ENCODE measurements around the gene ACOT12.

ACOT12 gene

DNA sequence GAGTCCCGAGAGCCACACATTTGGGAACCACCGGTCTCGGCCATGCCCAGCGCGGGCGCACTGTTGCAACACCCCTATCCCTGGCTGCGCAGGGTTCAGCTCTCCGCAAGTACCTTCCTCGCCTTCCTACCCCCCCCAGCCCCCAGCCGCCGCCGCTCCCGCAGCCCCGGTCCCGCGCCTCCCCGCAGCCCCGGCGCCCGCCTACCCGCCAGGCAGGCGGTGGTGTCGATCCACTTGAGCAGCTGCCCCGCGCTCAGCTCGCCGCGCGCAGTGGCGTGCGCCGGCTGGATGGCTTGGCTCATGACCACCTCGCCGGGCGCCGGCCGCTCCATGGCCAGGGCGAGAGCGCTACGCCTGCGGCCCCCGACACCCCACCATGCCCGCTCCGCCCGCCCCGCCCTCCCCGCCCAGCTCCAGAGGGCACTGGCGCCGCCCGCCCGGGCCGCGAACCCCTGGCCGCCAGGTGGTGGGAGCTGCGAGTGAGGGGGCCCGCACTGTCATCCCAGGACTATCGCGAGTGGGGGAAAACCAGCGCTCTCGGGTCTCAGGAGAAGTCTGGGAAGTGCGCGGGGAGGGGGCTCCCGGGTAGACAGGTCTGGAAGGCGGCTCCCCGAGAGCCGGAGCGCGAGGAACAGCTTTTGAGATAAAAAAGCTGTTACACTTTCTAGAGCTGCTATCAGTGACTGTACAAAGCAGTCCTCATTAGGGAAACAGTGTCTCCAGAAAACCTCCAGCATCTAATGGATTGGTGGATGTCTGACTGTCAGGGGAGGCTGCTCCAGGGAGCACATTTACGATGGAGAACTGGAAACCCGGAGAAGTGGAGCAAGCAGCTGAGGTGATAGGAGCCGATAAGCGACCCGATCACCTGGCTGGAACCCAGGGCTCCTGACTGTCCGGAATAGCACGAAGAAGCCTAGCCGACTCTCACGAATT lies at the start of gene ACOT12:
ACOT12 (minus strand) TSS at position 352 of the 936 bp plus-strand sequence; CDS start at position 332, 20 bp downstream.
- peak; percentile 4 for DNase-seq

DNA sequence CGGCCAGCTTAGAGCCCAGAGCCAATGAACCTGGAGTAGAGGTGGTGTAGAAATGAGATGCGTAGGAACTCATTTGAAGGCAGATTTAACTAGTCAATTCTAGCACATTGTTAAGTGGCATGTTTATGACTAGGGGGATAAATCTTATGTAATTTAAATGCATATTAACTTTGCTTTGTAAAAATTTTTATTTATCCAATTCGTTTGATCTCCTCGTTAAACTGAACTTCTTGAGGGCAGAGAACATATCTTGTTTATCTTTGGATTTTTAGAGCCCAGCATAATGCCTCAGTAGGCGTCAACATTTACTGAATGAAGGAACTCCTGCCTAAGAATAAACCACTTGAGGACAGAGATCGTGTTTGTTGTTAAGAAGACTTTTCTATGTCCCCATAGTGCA lies 41.1 kb upstream of the ACOT12 start:
- DNase-seq = no peak

DNA sequence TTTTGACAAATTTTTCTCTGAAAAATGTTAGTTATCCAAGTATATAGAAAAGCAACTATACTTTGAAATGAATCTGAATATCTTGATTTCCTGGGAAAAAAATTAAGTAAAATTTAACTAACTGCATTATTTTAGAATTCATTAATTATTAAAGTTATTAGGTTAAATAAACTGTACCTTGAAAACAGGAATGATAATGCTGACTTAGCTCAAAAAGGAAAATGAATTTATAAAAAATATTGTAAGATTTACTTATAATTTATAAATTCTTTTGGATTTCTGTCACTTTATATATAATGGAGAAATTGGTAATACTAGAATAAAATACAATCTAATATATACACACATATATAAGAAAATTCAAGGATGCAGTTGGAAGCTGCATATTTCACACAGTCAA lies 36.1 kb upstream of the ACOT12 start:
- no peak for DNase-seq

DNA sequence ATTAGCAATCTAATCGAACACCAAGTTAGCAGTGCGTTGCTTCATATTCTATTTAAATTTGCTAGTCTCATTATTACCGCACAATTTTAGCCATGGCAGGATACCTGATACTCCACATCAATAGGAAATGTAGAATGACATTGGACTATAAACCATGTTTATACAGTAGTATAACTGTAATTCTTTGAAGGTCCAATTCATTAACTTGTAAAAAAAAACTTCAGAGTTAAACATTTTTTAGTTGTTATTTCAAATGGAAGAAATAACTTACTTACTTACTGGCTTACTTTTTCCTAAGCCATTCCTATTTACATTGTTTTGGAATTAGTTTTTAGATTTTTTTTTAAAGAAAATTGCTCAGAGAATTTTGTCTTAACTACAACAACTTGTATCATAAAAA lies 35.4 kb upstream of the ACOT12 start:
- no peak for DNase-seq

DNA sequence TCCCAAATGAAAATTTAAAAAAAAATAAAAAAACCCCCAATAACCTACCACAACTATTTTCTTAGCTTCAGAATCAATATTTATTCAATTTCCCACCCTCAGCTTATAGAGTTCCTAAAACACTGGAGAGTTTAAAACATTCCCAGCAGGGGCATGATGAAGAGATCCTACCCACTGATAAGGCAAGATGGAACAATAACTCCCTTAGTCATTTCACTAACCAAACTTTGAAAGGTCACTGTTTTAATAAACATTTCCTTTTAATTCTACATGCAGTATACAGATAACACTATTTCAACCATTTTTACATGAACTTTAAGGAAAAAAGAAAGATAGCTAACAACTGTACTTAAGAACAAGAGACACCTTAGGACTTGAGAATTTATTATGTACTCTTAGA lies 34.9 kb upstream of the ACOT12 start:
- no peak for DNase-seq

DNA sequence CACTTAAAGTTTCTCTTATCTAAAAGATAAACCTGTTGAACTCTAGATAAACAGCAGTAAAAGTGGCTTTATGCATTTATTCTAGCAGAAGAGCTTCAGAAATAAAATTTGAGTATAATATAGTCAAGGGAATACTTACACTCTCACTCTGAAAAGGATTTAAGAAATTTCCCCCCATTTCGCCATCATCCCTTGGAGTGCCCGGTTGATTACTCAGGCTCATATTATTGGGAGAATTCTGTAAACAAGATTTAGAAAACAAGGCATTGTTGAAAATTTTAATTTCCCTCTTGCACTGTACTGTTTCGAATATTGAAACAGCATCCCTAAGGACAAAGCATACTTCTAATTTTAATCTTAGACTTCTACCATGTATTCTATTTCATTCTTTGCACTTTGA lies 34.5 kb upstream of the ACOT12 start:
- DNase-seq = no peak

DNA sequence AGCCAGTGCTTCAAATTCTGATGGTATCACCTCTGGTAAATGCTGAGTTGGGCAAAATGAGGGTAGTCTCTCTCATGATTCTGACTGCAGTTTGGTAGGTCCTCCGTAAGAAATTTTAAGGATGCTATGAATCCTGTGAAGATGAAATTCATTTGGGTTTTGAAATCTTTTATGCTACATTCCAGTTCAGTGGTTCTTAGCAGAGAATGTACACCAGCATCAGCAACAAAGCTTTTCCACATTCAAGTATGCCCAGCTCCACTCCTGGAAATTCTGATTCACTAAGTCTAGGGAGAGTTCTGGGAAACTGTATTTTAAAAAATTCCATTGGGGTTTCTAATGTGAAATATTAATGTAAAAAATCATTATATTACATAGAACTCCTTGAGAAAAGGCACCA lies 33.6 kb upstream of the ACOT12 start:
- DNase-seq = no peak

DNA sequence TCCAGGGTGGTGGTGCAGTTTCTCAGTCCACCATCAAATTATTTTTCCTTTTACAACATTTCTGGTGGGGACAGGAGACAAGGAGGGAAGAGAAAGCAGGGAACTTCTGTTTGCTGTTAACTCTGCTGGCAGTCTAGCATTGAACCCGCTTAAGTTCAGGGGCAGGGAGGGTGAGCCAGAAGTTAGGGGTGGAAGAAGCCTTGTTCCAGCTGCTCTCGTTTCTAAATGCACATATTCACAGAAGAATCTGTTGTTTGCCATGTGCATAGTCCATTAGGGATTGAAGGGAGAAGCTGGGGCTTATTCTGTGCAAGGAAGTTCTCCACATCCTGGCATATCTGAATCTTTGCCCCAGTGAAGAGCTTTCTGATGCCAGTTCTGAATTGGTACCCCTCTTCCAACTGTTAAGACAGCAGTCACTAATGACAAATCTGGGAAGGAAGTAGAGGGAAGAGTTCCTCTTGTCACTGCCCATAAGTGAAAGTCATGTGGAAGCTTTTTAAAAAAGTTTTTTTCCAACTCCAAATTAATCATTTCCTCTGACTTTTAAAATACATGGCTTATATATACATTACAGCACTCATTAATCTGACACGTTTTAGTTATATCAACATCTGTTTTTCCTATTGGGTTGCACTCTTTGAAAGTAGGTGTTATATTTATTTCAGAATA lies 32.6 kb upstream of the ACOT12 start:
- no peak for DNase-seq

DNA sequence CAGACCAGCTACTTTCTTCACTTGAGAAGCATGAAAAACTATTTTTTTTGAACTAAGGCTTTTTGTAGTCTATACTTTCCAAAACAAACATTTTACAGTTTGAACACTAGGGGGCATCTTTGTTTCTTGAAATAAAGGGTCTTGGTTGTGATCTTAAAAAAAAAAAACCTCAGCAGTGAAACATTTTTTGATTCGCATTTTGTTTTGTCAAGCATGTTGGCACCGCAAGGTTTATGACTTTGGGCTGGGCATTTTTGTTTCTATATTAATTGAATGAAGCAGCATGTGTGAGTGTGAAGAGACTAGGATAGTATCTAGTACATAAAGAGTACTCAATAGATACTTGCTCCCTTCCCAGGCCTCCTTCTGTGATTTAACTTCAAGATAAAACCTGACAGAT lies 31.6 kb upstream of the ACOT12 start:
- peak; percentile 64 for DNase-seq

DNA sequence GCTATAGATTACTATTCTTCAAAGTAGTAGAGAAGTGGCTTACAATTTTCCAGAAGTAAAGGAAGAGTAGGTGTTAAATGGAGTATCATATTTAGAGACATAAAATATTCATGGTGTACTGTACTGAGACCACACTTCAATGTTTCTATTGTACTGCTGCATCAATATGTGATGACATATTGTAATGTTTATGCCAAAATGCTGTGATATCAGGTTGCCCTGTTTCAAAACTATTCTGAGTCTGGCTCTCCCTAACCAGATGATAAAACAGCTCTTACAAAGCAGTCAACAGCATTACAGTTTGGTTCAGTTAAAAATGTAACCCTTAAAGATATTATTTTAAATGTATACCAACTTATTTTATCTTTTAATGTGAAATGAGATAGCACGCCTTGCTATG lies 30.8 kb upstream of the ACOT12 start:
- no peak for DNase-seq

DNA sequence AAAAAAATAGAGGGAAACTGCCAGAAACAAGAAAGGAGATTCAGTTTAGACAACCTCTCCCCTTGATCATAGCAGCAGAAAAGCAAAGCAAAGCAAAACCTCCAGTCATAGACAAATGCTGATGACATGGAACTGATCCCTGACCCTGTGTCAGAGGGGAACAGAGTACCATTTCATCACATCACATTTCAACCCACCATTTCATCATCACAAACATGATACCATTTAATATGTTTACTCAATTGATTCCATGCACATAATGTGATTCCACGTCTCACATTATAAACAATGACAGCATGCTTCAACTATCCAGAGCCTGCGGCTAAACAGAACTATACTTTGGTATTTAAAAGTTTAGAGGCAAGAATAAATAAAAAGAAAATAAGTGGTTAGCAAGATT lies 28.7 kb upstream of the ACOT12 start:
- peak; percentile 74 for DNase-seq

DNA sequence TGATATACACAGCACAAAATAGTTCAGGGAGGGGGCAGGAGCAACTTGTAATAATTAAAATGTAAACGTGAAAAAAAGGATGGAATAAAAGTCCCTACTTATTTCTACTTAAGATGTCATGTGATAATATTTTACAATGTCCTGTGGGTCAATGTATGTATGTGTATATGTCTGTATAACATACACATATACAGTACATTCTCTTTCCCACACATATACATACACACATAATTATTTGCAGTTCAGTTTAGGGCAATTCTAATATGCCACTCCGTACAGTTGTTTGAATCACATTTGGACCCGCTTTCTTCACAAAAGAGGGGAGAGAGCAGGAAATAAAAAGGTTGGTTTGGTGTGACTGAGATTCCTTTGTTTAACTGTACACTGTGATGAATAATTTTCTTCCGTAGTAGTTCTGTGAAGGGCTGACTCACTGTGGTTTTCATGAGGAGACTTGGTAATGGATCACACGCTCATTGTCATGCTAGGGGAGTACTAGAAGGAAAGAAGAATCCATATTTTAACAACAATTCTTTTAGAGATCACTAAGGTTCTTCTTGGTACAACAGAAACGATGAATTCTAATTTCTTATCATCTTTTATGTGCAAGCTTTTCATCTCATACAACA lies 26.2 kb upstream of the ACOT12 start:
- DNase-seq = no peak

DNA sequence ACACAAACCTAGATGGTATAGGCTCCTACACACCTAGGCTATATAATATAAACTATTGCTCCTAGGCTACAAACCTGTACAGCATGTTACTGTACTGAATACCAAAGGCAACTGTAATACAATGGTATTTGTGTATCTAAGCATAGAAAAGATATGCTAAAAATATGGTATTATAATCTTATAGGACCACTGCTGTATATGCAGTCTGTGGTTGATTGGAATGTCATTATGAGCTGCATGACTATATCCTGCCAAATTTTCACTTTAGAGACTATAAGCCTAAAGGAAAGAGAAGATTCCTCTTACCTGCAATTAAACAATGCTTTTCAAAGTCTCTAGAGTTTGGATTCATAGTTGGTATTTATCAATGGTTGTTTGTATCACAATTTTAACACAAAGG lies 24.7 kb upstream of the ACOT12 start:
- DNase-seq = no peak

DNA sequence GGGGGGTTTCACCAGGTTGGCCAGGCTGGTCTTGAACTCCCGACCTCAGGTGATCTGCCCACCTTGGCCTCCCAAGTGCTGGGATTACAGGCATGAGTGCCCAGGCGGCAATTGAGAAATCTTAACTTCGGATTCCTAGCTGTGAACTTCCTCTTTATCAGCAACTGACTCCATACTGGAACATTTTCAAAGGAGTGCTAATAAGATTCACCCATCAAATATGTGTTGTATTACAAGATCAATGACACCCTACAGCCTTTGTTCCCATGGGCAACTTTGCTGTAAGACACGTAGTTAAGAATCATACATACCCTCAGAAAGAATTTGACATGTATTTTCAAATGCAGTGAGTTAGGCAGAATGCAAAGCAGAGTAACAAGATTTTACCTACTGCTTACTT lies 23.1 kb upstream of the ACOT12 start:
- no peak for DNase-seq

DNA sequence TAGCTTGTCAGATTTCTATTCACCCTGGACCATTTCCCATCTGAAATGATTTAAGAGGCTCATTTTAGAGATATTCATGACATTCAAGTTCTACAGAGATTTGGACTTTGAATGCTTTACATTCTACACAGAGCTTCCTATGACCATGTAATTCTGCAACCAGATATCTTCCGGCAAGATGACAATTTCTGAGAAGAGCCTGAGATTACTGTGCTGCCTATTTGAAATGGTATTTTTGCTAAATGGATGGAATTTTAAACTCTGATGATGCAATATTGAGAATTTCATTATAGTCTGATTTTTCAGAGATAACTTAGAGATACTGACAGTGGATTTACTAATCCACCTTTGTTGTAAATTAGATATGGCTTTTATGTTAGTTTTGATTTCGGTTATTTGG lies 16.0 kb upstream of the ACOT12 start:
- DNase-seq = no peak

DNA sequence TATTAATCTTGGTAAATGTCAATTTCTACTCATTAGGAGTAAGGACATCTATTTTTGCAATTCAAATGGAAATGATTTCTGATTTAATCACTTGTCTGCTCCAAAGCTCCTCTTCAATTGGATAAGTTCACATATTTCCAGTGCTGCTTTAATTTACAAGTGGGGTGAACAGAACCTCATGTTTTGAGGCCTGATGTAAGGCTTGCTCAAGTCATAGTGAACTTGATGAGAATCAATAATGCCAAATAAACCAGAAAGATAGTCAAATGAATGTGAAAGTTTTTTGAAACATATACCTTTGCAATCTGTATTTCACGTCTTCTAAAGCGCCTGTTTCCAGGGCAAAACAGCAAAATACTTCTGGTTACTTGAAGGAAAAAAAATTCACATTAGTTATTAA lies 15.4 kb upstream of the ACOT12 start:
- no peak for DNase-seq

DNA sequence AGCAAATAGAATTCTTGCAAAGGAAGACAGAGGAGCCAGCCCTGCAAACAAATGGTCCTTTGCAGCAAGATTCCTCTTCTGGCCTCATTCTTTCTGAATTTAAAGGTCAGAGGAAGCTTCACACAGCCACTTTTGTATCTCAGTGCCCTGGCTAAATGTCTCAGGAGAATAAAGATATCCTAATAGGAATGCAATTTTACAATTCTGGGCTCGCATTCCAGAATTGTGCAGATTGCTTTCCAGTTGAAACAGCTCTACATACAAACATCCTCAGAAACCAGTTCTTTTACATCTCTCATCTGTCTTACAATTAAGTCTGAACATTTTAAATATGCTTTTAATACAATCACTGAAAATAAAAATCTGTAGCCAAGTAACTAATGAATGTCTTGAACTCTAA lies 14.6 kb upstream of the ACOT12 start:
- no peak for DNase-seq

DNA sequence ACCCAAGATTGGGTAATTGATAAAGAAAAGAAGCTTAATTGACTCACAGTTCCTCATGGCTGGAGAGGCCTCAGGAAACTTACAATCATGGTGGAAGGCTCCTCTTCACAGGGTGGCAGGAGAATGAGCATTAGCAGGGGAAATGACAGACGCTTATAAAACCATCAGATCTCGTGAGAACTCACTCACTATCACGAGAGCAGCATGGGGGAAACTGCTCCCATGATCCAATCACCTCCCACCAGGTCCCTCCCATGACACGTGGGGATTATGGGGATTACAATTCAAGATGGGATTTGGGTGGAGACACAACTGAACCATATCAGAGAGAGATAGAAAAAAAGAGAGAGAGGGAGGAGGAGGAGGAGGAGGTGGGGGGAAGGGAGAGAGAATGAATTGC lies 13.9 kb upstream of the ACOT12 start:
- DNase-seq = peak; percentile 21

DNA sequence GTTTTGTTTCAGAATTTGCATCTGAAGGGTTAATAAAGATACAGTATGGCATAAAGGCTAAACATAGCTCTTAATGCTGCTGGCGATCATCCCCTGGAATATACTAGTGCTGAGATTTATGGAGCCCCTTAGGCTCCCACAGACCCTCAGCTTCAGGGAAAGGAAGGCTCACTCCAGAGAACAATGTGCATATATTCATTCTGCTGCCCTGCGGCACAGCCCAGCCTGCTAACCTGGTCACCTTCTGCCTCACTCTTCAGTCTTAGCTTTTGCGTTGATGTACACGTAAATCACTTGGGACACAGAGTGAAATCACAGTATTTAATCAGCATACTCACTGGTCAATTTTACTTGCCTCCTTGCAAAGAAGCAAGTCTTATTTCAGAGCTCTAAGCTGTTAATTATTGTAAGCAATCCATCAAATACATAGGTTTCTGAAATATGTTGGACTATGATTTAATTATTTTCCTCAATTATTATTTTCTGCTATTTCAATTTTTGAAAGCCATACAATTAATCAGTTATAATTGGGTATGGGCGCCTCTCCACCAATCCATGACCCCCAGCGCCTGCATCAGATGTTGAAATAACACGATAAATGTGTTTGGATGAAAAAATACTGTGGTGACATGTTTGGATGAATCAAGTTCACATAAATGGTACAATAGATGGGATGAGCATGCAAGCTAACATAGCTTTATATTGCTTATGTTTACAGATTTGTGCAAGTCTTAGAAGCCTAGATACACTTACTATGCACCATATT lies 11.4 kb upstream of the ACOT12 start:
- DNase-seq = no peak

DNA sequence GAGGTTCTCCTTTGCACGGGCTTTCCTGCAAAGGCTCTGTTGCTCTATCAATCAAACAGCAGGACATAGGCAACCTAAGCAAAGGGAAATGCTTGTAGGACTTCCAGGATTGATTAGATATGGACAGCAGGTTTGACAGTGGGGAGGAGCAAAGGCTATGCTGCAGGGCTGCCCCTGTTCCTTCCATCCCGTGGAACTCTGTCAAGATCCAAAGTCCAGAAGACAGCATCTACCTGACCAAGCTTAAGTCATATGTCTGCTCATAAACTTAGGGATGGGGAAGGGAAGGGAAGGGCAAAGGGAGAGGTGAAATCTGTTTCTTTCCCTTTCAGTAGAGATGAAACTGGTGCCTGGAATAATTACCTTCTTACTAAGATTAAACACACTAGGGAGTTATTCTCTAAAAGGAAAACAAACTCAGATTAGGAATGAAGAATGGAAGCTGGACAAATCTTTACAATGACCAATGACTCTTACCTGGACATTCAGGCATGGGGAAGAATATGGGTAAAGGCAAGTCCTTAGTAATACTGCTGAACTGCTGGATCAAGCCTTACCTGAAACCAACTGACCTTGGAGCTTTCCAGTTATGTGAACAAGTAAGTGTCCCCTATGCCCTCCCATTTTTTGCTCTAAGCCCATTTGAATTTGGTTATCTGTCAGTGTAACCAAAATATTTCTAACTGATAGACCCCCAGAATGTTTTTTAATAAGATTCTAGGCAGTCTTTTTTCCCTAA lies 8.4 kb upstream of the ACOT12 start:
- no peak for DNase-seq

DNA sequence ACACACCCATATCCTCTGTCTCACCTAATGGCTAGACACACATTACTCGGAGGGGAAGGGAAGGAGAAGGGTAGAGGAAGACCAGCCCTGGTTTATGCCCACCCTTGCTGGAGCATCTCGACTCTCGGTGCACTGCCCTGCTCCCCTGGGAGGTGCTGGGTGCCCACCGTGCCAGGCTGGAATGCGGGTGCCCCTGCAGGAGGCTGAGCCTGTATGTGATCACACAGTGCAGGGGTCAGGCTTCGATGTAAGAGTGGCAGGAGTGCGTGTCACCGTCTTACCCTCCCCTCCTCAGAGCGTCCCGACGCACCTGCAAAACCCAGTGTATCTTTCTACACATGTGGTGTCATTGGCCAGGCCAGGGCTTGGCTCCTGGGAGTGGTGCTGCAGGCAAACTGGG lies 7.3 kb upstream of the ACOT12 start:
- DNase-seq = no peak

DNA sequence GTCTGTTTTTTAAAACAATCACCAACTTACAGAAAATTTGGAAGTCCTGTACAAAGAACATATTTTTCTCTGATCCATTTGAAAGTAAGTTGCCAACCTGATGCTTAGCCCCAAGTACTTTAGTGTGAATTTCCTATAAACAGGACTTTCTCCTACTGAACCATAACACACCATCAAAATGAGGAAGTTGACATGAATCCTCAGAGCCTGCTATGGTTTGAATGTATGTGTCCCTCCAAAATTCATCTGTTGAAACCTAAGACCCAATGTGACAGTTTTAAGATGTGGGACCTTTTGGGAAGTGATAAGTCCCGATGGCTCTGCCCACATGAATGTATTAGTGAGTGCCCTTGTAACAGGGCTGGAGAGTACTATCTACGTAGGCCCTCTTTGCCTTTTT lies 6.4 kb upstream of the ACOT12 start:
- no peak for DNase-seq

DNA sequence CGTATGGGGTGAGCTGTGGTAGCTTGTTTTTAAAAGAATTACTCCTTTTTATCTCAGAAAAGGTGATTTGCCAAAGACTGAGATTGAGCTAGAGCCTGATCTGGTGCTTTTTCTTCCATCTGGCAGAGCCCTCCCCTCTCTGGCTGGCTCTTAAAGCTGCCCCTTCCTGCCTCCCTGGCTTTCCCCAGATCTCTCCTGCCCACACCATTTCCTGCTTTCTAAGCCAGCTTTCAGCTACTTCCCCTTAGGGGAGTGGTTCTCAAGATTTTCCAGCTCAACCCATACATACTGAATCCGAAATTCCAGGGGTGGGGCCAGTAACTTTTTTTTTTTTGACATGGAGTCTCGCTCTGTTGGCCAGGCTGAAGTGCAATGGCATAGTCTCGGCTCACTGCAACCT lies 4.8 kb upstream of the ACOT12 start:
- DNase-seq = no peak
